Placental epithelial cell (primary cell): ENCODE results near the gene SRRM5. TPM values are rescaled to one million over a fixed set of nuclear protein-coding genes. Genes with fewer than 3 reads are reported as not detected.

Source experiments
- small RNA-seq: library from RNA; depleted of rRNA; stranded (forward); fragments of <200 nt; gene quantifications from one replicate; pipeline ENCODE3, GENCODE V24; 2012
- total RNA-seq: library from RNA; depleted of rRNA; stranded (reverse); fragments of >200 nt; gene quantifications from 2 replicates; pipeline ENCODE4 v1.2.3, GENCODE V29; 2012

SRRM5 gene
- under 0.01 and 0.22 TPM in 2 replicates for total RNA-seq

GRCh38 chr19:43611788-43612187 is at the start of gene SRRM5:
SRRM5 (plus strand) TSS chr19:43612088; CDS start chr19:43612122, 34 bp downstream.

GRCh38 chr19:43575156-43575950 is 36.5 kb upstream of the SRRM5 start, which contains the start of the genes PINLYP and XRCC1:
PINLYP (plus strand) TSS chr19:43575801; CDS start chr19:43577192, 1,391 bp downstream.
XRCC1 (minus strand) TSS chr19:43575527; CDS start chr19:43575458, 69 bp downstream.

GRCh38 chr19:43595999-43596841 is 15.7 kb upstream of the SRRM5 start, which contains the start of the genes IRGQ and ZNF576:
IRGQ (minus strand) TSS chr19:43596134; CDS start chr19:43595338, 796 bp downstream.
ZNF576 (plus strand) TSS chr19:43596595; CDS start chr19:43597109, 514 bp downstream.

GRCh38 chr19:43619262-43620060 is 7.6 kb downstream of the SRRM5 start, which contains the start of gene ZNF428:
ZNF428 (minus strand) TSS chr19:43619629; CDS start chr19:43614304, 5,325 bp downstream.

GRCh38 chr19:43639519-43640423 is 27.9 kb downstream of the SRRM5 start, which contains the start of gene CADM4:
CADM4 (minus strand) TSS chr19:43639850; CDS start chr19:43639790, 60 bp downstream.

Small RNA genes within 50 kb of the gene (small RNA-seq; reads per million reads assigned to genes)
- not detected for gene RN7SL368P

Other genes with a start within 250 kb of the SRRM5 start
- gene TEX101, start 197.2 kb upstream of the SRRM5 start, total RNA-seq = not detected in 2 replicates
- gene LYPD3, start 146.5 kb upstream of the SRRM5 start, total RNA-seq = 35.5 and 65.2 TPM in 2 replicates
- gene PHLDB3, start 107.3 kb upstream of the SRRM5 start, total RNA-seq = 24.8 and 45.5 TPM in 2 replicates
- gene ETHE1, start 84.9 kb upstream of the SRRM5 start, total RNA-seq = 174 and 189 TPM in 2 replicates
- under 0.01 TPM in 1 of 2 replicates, not detected in the other for gene ZNF575, start 78.9 kb upstream of the SRRM5 start, total RNA-seq
- gene XRCC1, start 36.6 kb upstream of the SRRM5 start, total RNA-seq = 27.0 and 51.8 TPM in 2 replicates
- gene PINLYP, start 36.3 kb upstream of the SRRM5 start, total RNA-seq = 2.4 and 11.0 TPM in 2 replicates
- gene IRGQ, start 16.0 kb upstream of the SRRM5 start, total RNA-seq = 16.9 and 18.5 TPM in 2 replicates
- gene ZNF576, start 15.5 kb upstream of the SRRM5 start, total RNA-seq = 7.9 and 9.0 TPM in 2 replicates
- 20.8 and 27.9 TPM in 2 replicates for gene ZNF428, start 7.5 kb downstream of the SRRM5 start, total RNA-seq
- 0.54 and 1.2 TPM in 2 replicates for gene CADM4, start 27.8 kb downstream of the SRRM5 start, total RNA-seq
- gene PLAUR, start 58.1 kb downstream of the SRRM5 start, total RNA-seq = 45.1 and 48.3 TPM in 2 replicates
- not detected in 2 replicates for gene IRGC, start 104.0 kb downstream of the SRRM5 start, total RNA-seq
- 17.5 and 27.1 TPM in 2 replicates for gene SMG9, start 142.9 kb downstream of the SRRM5 start, total RNA-seq
- 85.2 and 95.4 TPM in 2 replicates for gene KCNN4, start 168.9 kb downstream of the SRRM5 start, total RNA-seq
- 10.8 and 12.2 TPM in 2 replicates for gene LYPD5, start 190.4 kb downstream of the SRRM5 start, total RNA-seq
- 14.7 and 18.8 TPM in 2 replicates for gene ZNF283, start 215.2 kb downstream of the SRRM5 start, total RNA-seq